Erythroblast (primary cell): ENCODE measurements around the gene OLIG3.

Experiments
- DNase-seq, 2 experiments: peaks; one replicate each; lab custom pipeline; 2025; lab: John Stamatoyannopoulos, UW
- GATA1 ChIP-seq: IDR thresholded peaks from 2 replicates; pipeline ENCODE4 v1.6.1; 2011; ENCODE audit warnings: low read depth, mild to moderate bottlenecking, control low read depth, low read length, moderate library complexity
- POLR2A ChIP-seq: IDR thresholded peaks from 2 replicates; pipeline ENCODE4 v1.6.1; 2011; ENCODE audit warnings: mild to moderate bottlenecking, low read length

Gene OLIG3

DNA sequence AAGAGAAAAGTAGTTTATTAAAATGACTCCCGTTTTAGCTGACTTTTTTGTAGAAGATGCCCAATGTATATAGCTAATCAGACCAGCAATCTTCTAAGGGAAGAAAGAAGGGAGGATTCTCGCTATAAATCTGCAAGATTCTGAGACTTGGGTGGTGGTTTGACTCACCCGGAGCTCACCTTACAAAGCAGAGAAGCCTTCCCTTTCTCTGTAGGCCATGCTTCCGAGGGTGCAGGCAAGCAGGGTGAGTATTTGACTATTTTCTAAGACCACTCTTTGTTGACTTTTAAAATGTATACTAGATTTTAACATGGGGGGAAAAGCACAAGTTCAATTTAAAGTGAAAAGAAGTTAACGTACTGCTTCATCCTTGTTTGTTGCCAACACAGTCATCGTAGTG lies 2.7 kb downstream of the OLIG3 start:
- no peak for DNase-seq
- TF ChIP-seq GATA1 (no peak), POLR2A (no peak)

DNA sequence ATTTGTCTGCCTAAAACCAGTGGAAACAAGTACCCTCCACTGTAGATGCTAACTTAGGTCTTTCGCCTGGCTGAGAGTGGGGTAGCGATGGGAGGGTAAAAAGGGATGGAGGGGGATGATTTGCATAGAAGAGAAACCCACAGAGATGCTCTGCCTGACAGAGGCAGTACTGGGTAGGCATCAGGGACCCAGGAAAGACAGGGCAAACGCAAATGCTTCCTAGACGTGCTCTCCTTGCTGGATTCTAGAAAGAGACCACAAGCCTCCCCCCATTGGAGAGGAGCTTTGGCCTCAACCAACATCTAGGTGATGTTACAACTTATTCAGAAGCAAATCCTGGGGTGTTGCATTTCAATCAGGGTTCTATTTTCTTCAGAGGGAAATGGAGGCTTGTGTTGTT lies 3.2 kb downstream of the OLIG3 start:
- DNase-seq: no peak
- TF ChIP-seq GATA1 (no peak), POLR2A (no peak)

DNA sequence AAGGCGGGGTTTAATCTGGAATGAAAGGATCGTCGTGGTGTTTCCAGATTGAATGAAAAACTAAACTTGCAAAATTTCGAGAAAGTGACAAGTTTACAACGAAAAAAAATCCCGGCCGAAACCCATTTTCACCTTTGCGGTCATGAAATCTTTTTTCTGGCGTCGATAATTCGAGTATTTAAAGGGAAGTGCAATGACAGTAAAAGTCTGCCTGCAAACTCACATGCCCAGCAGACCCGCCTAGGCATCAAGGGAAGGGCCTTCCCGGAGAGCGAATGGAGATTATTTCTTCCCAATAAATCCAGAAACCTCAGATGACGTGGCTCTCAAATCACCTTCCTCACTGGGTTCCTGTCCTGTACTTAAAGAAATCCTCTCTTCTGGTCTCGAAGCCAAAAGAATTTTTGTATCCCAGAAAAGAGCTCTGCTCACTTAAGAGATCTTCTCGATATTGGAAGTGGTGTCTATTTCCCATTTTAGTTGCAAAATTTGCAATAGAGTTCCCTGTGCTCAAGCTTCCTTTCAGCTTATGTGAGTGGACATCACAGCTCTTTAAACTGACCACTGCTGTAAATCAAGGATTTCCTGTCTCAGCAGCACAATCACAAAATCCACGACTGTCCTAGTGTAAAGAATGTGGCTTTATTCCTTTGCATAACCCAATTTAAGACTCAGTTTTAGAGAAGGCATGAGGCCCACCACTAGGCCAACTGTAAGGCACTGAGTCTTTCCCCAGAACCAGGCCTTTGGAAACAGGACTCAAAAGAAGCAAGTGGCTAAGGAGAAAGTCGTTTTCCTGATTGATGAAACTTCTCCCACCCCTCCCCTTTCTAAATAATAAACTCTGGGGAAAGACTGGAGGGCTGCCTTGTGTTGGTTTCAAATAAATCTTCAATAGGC lies 3.9 kb downstream of the OLIG3 start:
- no peak for DNase-seq
- TF ChIP-seq POLR2A (no peak), GATA1 (no peak)

DNA sequence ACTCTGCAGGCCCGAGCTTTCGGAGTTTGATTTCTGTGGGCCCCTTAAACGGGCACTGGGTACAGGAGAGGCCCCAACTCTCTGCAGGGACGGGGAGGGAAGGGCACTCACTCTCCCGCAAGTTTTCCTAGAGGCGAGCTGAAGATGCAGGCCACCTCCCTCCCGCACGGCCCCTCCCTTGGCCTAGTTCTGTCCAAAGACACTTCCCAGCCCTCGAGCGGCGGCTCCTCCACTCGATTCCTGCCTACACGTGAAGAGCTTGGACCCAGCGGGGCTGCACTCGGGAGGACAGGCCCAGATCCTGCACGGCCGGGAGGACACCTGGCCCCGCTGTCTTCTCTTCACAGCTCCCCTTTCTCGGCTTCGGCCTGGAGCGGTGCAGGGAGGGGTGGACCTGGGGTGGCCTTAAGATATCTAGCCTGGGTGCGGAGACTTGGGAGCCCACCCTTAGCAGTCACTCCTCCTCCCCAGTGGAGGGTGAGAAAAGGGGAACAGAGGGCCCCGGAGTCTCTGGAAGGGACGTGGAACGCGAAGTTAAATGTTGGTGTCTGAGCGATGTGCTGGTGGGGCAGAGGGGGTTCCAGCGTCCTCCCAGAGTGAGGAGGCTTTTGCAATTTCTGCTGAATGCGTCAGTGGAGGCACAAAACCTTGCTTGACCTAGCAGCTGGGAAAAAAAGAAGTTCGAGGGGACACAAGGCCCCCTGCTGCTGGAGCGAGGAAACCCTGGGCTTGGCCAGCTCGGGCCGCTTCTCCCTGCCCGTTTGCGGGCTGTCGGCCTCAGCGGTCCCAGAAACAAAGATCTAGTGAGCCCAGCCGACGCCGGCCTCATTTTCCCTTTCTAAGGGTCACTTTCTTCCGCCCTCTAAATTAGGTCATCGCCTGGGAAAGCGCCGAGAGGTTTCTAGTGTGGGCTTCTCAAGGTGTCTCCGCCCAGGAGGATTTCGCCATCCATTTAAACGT lies 4.9 kb downstream of the OLIG3 start:
- TF ChIP-seq POLR2A (no peak), GATA1 (no peak)
- DNase-seq: no peak

DNA sequence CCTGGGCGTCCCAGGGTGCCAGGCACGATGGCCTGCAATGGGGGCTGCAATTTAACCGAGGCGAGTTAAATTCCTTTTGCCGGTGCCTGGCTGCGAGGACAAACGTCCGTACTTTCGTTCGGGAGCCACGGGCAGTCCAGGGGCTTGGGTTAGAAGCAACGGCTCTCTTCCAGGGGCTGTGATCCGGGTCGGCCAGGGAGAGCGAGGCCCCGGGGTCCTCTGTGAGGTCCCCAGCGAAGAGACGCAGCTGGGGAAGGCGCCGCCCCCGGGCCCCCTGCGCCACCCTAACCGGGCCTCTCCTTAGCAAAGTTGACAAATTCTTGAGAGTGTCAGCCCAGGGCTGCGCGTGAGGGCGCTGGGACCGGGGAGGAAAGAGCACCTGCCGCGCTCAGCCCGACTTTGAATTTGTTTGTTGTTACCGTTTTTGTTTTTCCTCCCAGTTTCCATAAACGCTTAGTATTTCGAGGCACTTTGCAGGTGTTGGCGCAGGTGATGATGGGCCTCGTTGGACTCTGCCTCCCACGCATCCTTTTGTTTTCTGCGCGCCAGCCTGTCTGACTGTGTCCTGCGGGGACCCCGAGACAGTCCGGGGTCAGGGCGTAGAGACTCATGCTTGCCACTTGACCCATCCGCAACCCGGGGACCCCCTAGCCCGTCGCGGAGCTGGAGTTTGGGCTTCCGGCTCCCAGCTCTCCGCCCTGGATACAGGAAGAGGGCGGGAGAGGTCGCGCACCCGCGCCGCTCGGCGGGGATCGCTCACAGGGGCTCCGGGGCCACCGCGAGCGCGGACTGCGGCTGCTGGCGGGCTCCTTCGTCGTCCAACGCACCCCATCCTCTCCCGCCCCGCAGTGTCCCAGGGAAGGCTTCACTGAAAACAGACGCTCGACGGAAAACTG lies 5.8 kb downstream of the OLIG3 start:
- DNase-seq: no peak
- TF ChIP-seq POLR2A: no peak
- no peak for TF ChIP-seq GATA1

DNA sequence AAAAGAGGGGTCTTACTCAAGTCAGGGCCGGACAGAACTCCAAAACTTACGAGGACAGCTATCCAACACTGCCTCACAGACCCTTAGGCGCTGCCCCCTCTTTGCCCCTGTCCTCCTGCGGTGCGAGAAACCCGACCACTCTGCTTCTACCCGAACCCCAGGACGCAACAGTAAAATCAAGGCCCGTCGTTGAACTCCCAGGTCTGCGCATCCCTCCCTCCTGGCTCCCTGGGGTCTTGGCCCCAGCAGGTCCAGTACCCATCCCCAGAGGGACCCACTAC lies 6.4 kb downstream of the OLIG3 start:
- TF ChIP-seq POLR2A: no peak
- no peak for TF ChIP-seq GATA1
- no peak for DNase-seq

DNA sequence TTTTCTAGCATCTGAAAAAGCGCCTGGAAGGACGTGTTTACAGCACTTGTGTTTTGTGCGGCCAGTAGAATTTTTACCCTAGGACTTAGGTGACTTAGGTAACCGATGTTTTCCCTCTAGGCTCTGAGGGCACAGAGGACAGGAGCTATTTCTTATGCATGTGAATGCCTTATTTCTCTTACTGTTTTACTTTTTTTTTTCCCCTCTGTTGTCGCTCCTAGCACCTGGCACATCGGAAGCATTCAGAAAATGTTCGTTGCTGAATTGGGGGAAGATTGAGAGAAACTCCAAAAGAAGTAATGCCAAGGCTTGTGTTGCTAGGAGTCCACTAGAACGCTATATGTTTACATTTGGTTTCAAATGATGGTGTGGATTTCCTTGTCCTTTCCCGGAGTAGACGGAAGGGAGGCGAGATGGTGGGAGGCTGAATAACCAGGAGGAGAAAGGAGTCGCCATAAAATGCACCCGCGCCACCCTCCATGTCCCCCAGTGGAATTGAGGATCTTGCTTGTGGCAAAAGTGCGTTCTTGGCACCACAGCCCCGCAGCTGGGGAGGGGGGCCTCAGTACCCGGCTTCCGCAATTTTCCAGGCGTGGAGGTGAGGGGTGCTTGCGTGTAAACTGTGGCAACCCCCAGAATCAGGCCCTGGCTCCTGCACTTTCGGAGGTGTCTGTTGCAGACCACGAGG lies 6.9 kb downstream of the OLIG3 start:
- DNase-seq: no peak
- no peak for TF ChIP-seq POLR2A
- TF ChIP-seq GATA1: no peak

DNA sequence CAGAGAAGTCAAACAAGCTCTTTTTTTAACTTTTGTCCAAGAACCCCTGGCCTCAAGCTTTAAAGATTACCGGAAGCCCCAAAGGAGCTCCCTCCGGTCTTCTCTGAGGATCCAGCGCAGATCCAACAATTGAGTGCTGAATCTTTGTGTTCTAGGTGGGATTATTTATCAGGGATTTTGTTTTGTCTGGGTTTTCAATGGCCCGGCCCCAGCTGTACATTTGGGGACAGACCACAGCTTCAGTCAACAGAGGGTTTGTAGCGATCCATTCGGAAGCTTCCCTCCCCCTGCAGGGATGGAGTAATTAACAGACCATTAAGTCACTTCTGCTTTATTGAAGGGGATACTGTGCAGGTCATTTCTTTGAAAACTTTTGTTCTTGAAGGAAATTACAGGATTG lies 7.8 kb downstream of the OLIG3 start:
- no peak for DNase-seq
- TF ChIP-seq GATA1: no peak
- TF ChIP-seq POLR2A: no peak

DNA sequence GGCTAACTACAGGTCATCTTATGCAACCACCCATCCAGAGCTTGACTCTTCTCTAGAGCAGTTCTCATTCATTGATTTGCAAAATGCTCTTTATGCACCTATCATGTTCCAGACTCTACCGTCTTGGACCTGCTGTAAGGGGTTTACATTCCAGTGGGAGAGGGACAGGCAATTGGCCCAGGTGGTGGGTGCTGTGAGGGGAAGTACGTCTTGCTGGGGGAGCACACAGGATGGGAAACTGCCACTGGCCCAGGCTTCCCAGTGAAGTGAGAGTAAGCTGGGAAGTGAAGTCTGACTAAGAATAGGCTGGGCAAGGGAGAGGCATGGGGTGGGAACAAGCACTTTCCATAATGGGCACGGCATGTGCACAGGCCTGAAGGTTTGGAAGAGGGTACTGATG lies 13.8 kb downstream of the OLIG3 start:
- no peak for TF ChIP-seq POLR2A
- no peak for TF ChIP-seq GATA1
- DNase-seq: no peak

DNA sequence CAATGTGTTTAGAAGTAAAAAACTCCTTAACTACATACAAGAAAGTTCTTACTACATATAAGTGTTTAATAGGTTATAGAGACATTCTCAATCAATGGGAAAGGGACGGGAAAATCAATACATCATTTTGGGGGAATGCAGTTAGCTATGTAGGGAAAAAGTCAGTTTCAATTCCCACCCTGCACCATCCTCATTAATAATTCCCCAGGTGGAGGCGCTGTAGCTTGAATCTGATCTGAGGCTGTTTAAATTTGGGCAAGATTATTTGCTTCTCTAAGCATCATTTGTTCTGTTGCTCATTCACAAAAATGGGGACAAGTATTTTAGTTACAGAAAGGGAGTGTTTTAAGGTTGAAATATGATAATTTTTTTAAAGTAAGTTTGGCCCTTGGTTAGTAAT lies 19.1 kb downstream of the OLIG3 start:
- TF ChIP-seq GATA1 (no peak), POLR2A (no peak)
- DNase-seq: no peak

DNA sequence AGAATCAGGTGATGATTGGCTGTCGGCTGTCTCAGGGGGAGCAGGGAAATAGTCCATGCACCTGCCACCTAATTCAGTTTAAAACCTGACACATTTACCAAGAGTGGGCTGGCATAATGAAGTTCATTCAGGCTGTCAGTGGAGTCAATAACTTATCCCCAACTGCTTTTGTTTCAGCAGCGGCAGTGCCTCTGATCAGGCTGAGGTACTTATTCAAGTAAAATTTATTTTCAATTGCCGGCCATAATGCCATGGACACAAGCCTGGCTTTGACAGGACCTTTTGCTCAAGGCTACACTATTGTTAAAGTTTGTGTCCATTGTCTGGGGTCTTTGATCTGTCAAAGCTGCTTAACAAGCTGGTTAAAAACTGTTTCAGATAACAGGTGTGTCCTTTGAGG lies 20.6 kb downstream of the OLIG3 start:
- TF ChIP-seq POLR2A (no peak), GATA1 (no peak)
- DNase-seq: no peak

DNA sequence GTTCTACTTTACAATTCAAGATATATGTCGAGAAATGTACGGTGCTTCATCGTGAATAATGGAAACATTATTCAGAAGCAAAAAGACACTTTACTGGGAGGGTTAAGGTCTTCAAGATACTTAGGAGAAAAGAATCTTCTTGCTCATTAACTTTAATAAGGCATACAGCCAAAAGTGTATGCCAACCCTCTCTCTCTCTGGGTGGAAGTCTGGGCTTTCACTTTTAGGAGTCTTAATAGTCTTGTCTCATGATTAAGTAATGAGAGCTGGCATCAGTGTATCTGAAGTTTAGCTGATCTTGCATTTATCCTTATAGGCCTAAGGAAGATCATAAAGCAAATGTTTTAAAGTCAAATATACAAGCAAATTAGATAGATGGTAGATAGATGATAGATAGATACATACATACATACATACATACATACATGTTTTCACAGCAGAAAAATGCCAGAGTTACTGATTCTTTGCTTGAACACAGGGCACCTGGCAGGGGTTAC lies 21.5 kb downstream of the OLIG3 start:
- TF ChIP-seq POLR2A (no peak), GATA1 (no peak)
- DNase-seq: no peak
